ENCODE results near the gene KIF1B. TPM values are rescaled to one million over a fixed set of nuclear protein-coding genes. Genes with fewer than 3 reads are reported as not detected.
"Not testable (repeated sequence)": the region's sequence is repeated elsewhere in the genome, so short reads cannot be mapped to it uniquely, and the experiment has no call there.

The KIF1B gene
- total RNA-seq, 2 experiments from 2014 or later, result 13.4 to 13.9 TPM

DNA sequence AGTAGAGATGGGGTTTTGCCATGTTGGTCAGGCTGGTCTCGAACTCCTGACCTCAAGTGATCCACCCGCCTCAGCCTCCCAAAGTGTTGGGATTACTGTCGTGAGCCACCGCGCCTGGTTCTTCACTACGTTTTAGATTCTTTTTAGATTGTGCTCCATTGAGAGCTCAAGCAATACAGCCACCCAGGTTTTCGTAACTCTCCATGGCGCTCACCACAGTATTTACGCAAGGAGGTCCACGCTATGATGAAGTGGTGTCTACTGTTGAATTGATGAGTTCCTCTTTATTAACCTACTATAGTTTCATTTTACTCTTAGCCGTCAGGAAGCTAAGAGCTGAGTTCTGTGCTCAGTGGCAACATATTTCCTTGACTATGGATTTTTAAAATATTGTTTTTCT lies 1.8 kb upstream of the KIF1B start:
- peaks cover 11% of the 10 kb centered on the region for H3K27me3 Mint-ChIP-seq
- no peaks in the 10 kb centered on the region for H3K9me3 Mint-ChIP-seq
- ATAC-seq (ENCODE audit: low read depth), result no peak
- no peaks in the 10 kb centered on the region for H3K36me3 Mint-ChIP-seq
- H3K27ac Mint-ChIP-seq, result no peak overlapping the region
- POLR2A ChIA-PET, result no interaction called here
- H3K4me3 Mint-ChIP-seq, result no peak overlapping the region
- H3K4me1 Mint-ChIP-seq, result peaks cover 19% of the 10 kb centered on the region
- DNase-seq, result no peak

DNA sequence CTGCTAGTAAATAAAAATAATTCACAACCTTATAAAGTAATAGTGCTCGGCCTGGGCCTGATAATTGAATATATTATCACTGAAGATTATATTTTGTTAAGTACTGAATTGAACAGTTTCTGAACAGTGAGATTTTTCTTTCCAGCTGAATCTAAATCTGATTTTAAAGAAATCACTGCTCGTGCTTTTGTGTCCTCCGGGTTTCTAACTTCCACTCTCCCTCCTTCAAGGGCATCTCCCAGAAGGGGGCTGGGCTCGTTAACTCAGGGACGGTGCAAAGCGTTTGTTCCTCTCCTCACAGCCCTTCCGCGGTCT lies 823 bp upstream of the KIF1B start:
- peaks cover 11% of the 10 kb centered on the region for H3K27me3 Mint-ChIP-seq
- no peak for ATAC-seq (ENCODE audit: low read depth)
- POLR2A ChIA-PET, result interaction anchor here (1.3 kb wide), 1 partner anchor 220 kb away, joined by 3 read pairs; the partner anchor contains the start of gene CENPS

DNA sequence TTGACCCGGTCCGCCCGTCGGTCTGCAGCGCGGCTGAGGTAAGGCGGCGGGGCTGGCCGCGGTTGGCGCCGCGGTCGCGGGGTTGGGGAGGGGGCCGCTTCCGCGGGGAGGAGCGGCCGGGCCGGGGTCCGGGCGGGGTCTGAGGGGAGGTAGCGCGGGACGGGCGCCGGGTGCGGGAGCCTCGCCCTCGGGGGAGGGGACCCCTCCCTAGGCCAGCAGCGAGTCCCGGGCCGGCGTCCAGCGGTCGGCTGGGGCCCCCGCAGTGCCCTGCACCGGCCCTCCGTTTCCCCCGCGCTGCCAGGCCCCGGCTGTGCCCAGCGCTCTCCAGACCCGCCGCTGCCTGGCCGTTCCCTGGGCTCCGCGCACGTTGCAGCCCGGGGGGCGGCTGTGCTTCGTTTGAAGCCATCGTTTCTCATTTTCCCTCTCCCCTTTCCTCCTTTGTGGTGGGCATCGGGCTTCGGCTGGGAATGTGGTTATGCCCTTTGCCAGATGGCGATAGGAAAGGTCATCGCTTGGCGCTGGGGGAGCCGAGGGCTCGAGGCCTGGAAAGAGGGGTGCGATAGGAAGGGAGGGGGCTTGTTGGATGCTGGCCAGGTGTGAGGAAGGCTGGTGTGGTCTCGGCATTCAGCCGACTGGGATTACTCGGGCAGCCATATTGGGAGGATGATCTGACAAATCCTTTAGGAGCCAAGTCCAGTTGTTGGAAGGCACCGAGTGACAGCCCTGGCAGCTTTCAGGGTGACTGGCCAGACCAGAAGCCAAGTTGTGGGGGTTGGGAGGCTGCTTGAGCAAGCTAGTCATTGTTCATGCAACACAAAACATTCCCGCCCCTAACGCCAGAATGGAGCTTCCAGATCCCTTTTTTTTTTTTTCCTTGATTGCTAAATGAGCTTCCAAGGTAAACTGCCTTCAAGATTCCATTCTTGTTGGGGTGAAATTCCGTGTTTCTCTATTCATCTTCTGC lies 753 bp downstream of the KIF1B start:
- no peak for ATAC-seq (ENCODE audit: low read depth)
- peaks cover 27% of the 10 kb centered on the region for H3K4me1 Mint-ChIP-seq
- no peaks in the 10 kb centered on the region for H3K9me3 Mint-ChIP-seq
- peaks cover 9% of the 10 kb centered on the region for H3K27me3 Mint-ChIP-seq
- DNase-seq, result peak; percentile 45
- peak overlapping the region; percentile 72 for H3K4me3 Mint-ChIP-seq
- POLR2A ChIA-PET, result interaction anchor here (0.5 to 1.3 kb wide), 2 partner anchors 219 to 1064 kb away, joined by 3 read pairs; partner anchors contain the start of gene CENPS
- H3K36me3 Mint-ChIP-seq, result no peaks in the 10 kb centered on the region
- peak overlapping the region; percentile 57 for H3K27ac Mint-ChIP-seq

More for the DNA sequence above, 823 bp upstream of the KIF1B start:
- H3K4me3 Mint-ChIP-seq, result peak overlapping the region; percentile 92
- DNase-seq, result no peak
- H3K4me1 Mint-ChIP-seq, result peaks cover 19% of the 10 kb centered on the region
- no peaks in the 10 kb centered on the region for H3K9me3 Mint-ChIP-seq
- H3K36me3 Mint-ChIP-seq, result no peaks in the 10 kb centered on the region
- peak overlapping the region; percentile 70 for H3K27ac Mint-ChIP-seq

DNA sequence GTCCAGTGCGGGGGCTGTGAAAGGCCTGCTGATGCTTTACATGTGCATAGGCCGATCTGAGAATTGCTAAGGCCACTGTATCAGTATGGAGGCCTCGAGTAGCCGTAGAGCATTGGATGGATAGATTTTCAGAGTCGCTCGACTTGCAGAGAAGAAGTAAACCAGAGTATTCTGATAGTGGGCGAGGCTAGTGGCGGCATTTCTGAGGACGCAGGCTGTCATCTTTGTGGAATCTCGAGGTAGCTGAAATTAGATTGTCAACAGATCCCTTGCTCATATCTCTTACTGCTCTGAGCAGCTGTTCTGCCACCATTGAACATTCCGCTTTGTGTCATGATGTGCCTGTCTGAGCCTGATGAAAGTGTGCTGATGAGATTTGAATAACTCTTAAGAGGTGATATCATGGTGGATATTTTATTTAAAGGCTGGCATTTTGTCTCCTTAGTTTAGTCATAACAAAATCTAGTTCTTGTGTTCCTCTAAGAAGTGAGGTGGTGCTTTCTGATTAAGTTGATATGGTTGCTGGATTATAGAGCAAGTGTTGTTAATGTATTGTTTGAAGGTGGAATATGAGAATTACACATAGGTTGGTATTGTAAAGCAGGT lies 1.5 kb downstream of the KIF1B start:
- no peak for ATAC-seq (ENCODE audit: low read depth)
- peak overlapping the region; percentile 72 for H3K4me3 Mint-ChIP-seq
- H3K27ac Mint-ChIP-seq, result peak overlapping the region; percentile 9

DNA sequence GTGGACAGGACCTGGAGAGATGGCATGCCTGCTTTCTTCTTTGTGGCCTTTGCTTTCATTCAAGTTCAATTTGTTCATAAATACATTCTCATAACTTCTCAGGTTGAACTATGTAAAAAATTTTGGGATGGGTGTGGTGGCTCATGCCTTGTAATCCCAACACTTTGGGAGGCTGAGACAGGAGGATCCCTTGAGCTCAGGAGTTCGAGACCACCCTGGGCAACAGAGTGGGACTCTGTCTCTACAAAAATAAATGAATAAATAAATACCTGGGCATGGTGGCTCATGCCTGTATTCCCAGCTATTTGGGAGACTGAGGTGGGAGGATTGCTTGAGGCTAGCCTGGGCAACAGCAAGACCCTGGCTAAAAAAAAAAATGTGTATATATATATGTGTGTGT lies 2.1 kb downstream of the KIF1B start:
- ATAC-seq (ENCODE audit: low read depth), result no peak
- POLR2A ChIA-PET, result interaction anchor here (0.6 kb wide), 1 partner anchor 10 kb away, joined by 3 read pairs; no protein-coding TSS in a partner anchor
- Mint-ChIP-seq H3K9me3 (no peaks in the 10 kb centered on the region), H3K27ac (no peak overlapping the region), H3K36me3 (no peaks in the 10 kb centered on the region), H3K4me3 (no peak overlapping the region), H3K4me1 (peaks cover 32% of the 10 kb centered on the region), H3K27me3 (peaks cover 9% of the 10 kb centered on the region)
- no peak for DNase-seq

More for the DNA sequence above, 1.5 kb downstream of the KIF1B start:
- H3K36me3 Mint-ChIP-seq, result no peaks in the 10 kb centered on the region
- H3K27me3 Mint-ChIP-seq, result peaks cover 9% of the 10 kb centered on the region
- peaks cover 32% of the 10 kb centered on the region for H3K4me1 Mint-ChIP-seq
- DNase-seq, result no peak
- POLR2A ChIA-PET, result interaction anchor here (0.5 to 0.6 kb wide), 2 partner anchors 10 to 1065 kb away, joined by 3 read pairs; no protein-coding TSS in a partner anchor
- no peaks in the 10 kb centered on the region for H3K9me3 Mint-ChIP-seq

DNA sequence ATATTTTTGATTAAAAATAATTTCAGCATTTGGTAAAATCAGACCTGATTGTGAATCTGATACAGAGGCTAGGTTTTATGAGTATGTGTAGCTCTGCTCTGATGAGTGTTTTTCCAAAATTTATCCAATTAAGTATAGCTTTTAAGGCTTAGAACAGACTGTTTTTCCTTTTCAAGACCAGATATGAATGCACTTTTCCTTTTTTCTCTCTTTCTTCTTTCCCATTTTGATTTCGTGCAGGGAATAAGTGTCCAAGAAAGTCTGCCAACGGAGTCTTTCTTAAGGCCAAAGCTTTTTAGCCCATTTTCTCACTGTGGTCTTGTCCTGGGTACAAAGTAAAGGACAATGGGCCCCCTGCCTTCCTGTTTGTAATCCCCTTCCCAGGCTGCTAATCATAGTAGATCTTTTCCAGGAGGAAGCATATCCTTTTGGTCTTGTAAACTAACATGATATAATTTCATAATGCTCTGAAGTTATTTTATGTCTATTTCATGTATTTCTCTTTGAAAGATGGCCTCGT lies 2.9 kb downstream of the KIF1B start:
- no peak overlapping the region for H3K27ac Mint-ChIP-seq
- peaks cover 32% of the 10 kb centered on the region for H3K4me1 Mint-ChIP-seq
- ATAC-seq (ENCODE audit: low read depth) (no peak), DNase-seq (no peak)
- H3K36me3 Mint-ChIP-seq, result no peaks in the 10 kb centered on the region
- no peaks in the 10 kb centered on the region for H3K9me3 Mint-ChIP-seq
- peaks cover 7% of the 10 kb centered on the region for H3K27me3 Mint-ChIP-seq
- no peak overlapping the region for H3K4me3 Mint-ChIP-seq
- POLR2A ChIA-PET, result no interaction called here

DNA sequence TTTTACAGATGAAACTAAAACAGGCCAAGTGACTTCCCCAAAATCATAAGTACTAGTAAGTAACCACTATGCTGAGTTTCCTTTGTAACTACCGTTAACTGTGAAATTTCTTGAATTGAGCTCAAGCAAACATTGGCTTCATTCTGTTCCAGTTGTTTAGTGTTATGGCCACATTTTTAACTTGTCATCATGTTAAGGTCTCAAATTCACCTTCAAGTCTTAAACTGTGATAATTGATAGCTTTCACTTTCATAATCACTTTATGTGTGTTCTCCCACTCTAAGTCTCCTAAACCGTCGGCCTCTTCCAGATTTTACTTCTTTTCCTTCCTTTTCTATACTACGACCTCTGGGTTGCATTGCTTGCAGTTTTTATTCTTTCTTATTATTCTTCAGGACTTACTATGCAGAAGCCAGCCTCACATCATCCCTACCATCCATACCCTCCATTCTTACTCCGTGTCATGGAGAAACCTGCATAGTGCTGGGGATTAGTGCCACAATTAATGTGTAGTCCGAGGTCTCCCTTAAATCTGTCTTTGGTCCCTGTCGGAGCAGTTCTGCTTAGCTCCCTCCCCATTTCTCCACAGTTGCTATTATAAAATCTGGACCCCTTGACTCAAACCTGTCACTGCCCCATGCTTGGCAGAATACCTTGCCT lies 5.8 kb downstream of the KIF1B start:
- peak overlapping the region; percentile 49 for H3K4me3 Mint-ChIP-seq
- POLR2A ChIA-PET, result no interaction called here

DNA sequence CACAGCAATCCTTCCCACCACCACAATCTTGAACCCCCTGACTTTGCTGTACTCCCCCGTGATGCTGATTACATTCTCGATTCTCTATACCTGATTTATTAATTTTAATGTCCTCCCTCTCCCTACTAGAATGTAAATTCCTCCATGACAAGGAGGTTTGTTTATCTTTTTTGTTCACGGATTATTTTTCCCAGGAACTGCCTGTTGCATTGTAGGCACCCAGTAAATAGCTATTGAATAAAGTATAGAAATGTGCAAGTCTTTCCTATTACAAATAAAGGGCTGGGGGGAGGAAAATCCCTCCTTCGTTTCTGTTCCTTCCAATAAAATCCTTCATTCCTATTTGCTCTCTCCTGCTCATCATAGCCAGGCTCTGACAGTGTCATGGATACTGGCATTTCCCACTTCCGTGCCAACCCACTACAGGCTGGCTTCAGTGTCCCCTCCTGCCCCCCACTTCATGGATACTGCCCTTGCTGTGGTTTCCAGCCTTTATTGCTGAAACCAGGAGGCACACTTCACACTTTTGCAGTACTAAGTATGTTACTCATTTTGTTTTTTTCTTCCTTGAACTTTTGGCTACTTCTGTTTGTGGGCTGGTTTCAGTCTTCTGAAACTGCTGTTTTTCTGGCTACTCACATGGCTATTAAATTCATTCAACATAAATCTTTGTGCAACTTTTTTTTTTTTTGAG lies 7.5 kb downstream of the KIF1B start:
- H3K36me3 Mint-ChIP-seq, result no peaks in the 10 kb centered on the region
- POLR2A ChIA-PET, result no interaction called here
- H3K9me3 Mint-ChIP-seq, result no peaks in the 10 kb centered on the region
- ATAC-seq (ENCODE audit: low read depth), result no peak
- peaks cover 18% of the 10 kb centered on the region for H3K4me1 Mint-ChIP-seq
- no peak overlapping the region for H3K4me3 Mint-ChIP-seq
- no peak for DNase-seq
- no peak overlapping the region for H3K27ac Mint-ChIP-seq
- no peaks in the 10 kb centered on the region for H3K27me3 Mint-ChIP-seq

More for the DNA sequence above, 5.8 kb downstream of the KIF1B start:
- ATAC-seq (ENCODE audit: low read depth) (no peak), DNase-seq (no peak)
- H3K36me3 Mint-ChIP-seq, result no peaks in the 10 kb centered on the region
- H3K27ac Mint-ChIP-seq, result no peak overlapping the region
- H3K9me3 Mint-ChIP-seq, result no peaks in the 10 kb centered on the region
- peaks cover 27% of the 10 kb centered on the region for H3K4me1 Mint-ChIP-seq
- H3K27me3 Mint-ChIP-seq, result no peaks in the 10 kb centered on the region

DNA sequence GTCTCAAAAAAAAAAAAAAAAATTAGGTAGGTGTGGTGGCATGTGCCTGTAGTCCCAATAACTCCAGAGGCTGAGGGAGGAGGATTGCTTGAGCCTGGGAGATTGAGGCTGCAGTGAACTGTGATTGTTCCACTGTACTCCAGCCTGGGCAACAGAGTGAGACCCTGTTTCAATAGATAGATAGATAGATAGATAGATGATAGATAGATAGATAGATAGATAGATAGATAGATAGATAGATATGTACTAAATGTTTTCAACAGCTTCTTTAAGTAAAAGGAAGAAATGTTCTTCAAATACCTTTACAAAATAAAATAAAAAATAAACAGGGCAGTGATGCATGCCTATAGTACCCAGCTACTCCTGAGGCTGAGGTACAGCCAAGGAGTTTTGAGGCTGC lies 9.8 kb downstream of the KIF1B start:
- H3K4me3 Mint-ChIP-seq, result no peak overlapping the region
- no peaks in the 10 kb centered on the region for H3K9me3 Mint-ChIP-seq
- peaks cover 13% of the 10 kb centered on the region for H3K4me1 Mint-ChIP-seq
- DNase-seq (no peak), ATAC-seq (ENCODE audit: low read depth) (no peak)
- no peaks in the 10 kb centered on the region for H3K36me3 Mint-ChIP-seq
- no peaks in the 10 kb centered on the region for H3K27me3 Mint-ChIP-seq
- no peak overlapping the region for H3K27ac Mint-ChIP-seq
- POLR2A ChIA-PET, result no interaction called here

DNA sequence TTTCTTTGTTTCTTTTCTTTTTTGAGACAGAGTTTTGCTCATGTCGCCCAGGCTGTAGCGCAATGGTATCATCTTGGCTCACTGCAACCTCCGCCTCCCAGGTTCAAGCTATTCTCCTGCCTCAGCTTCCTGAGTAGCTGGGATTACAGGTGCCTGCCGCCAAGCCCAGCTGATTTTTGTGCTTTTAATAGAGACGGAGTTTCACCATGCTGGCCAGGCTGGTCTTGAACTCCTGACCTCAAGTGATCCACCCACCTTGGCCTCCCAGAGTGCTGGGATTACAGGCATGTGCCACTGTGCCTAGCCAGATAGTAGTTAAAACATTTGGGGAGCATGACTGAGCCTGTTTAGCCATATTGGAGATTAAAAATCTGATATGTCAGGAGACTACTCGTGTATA lies 10.3 kb downstream of the KIF1B start:
- H3K36me3 Mint-ChIP-seq; H3K27ac Mint-ChIP-seq; H3K9me3 Mint-ChIP-seq; POLR2A ChIA-PET; ATAC-seq (ENCODE audit: low read depth); H3K4me3 Mint-ChIP-seq; DNase-seq; H3K27me3 Mint-ChIP-seq: not testable (repeated sequence)
- H3K4me1 Mint-ChIP-seq, result peaks cover 12% of the 10 kb centered on the region

DNA sequence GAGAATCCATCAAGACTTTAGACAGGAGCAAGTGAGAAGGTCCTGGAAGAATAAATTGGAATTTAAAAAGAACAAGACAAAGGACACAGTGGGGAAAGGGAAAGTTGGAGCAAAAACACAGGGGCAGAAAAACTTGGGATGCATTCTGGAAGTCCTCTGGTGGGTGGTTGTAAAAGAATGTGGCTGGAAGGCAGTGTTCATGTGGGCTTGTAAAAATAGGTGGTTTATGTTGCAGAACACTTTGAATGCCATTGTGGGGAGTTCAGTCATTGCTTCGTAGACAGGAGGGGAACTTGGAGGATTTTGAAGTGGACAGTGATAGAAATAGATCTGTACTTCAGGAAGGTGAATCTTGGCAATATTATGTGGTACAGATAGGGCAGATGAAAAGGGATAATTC lies 15.2 kb downstream of the KIF1B start:
- Mint-ChIP-seq H3K9me3 (no peaks in the 10 kb centered on the region), H3K36me3 (peaks cover 3% of the 10 kb centered on the region), H3K27me3 (no peaks in the 10 kb centered on the region), H3K4me3 (no peak overlapping the region), H3K27ac (no peak overlapping the region), H3K4me1 (peaks cover 4% of the 10 kb centered on the region)
- POLR2A ChIA-PET, result no interaction called here
- DNase-seq (no peak), ATAC-seq (ENCODE audit: low read depth) (no peak)

DNA sequence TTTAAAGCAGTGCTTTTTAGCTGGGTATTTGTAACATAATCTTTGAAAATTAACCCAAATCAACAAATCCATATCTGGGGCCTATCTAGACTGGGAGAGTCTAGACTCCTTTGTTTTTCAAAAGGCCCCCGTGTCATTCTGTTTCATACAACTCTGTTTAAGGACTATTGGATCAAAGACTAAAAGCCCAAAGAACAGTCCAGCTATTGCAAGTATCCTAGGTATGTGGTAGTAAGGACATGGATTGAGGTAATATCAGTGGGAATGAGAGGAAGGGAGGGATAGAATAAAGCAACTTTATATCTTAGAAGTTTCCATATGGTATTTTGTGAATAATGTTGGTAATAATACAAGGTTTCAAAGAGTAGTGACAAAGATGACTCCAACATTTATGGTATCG lies 18.2 kb downstream of the KIF1B start:
- Mint-ChIP-seq H3K4me3 (no peak overlapping the region), H3K9me3 (no peaks in the 10 kb centered on the region), H3K27ac (no peak overlapping the region), H3K36me3 (peaks cover 3% of the 10 kb centered on the region), H3K4me1 (peaks cover 4% of the 10 kb centered on the region), H3K27me3 (no peaks in the 10 kb centered on the region)
- ATAC-seq (ENCODE audit: low read depth), result no peak
- DNase-seq, result no peak
- POLR2A ChIA-PET, result no interaction called here

DNA sequence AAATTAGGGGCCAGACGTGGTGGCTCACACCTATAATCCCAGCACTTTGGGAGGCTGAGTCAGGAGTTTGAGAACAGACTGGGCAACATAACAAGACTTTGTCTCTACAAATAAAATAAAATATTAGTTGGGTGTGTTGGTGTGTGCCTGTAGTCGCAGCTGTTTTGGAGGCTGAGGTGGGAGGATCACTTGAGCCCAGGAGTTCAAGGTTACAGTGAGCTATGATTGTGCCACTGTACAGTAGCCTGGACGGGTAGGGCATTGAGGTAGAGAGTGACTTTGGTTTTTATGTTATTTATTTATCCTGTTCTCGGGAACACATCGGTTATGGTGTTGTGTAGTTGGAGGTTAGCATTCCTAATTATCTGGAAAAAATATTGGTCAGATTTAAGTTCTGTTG lies 19.5 kb downstream of the KIF1B start:
- DNase-seq (no peak), ATAC-seq (ENCODE audit: low read depth) (no peak)
- Mint-ChIP-seq H3K27me3 (no peaks in the 10 kb centered on the region), H3K27ac (no peak overlapping the region), H3K36me3 (peaks cover 3% of the 10 kb centered on the region), H3K9me3 (no peaks in the 10 kb centered on the region), H3K4me1 (peaks cover 4% of the 10 kb centered on the region), H3K4me3 (no peak overlapping the region)
- POLR2A ChIA-PET, result no interaction called here
